Peyer's patch (tissue), 4 donors: ENCODE results near the gene MCM8.

Source experiments
- POLR2A ChIP-seq, 2 donors: fragments of 450-650 bp; IDR thresholded peaks; one replicate each; pipeline ENCODE4 v1.5.1; 2017; ENCODE audit warnings: antibody characterized with exemption in 2 of 2, mild to moderate bottlenecking in 2 of 2, moderate library complexity in 2 of 2
- TF ChIP-seq, protein P1 (sequence below), 6 experiments: fragments of 450-650 bp in 4 of 6; fragments of 200-600 bp in 2 of 6; sonication (generic) in 1 of 6; IDR thresholded peaks; one replicate each; pipeline ENCODE4 v1.5.1; 2017 to 2019; ENCODE audit warnings: antibody characterized with exemption in 6 of 6, mild to moderate bottlenecking in 3 of 6, moderate library complexity in 1 of 6

DNA sequence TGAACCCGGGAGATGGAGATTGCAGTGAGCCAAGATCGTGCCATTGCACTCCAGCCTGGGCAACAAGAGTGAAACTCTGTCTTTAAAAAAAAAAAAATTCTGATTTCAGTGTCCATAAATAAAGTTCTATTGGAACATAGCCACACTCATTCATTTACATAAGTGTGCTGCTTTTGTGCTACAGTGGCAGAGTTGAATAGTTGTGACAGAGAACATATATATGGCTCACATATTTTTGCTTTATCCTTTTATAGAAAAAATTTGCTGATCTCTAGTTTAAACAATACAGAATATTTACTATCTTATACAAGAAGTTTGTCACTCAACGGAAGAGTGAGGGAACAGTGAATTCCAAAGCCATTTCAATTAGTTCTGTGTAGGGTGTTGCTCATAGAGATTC is 18.0 kb downstream of the MCM8 start:
- no peak for TF ChIP-seq POLR2A (IDR thresholded peaks at IDR 0.05)
- TF ChIP-seq, protein P1, sequence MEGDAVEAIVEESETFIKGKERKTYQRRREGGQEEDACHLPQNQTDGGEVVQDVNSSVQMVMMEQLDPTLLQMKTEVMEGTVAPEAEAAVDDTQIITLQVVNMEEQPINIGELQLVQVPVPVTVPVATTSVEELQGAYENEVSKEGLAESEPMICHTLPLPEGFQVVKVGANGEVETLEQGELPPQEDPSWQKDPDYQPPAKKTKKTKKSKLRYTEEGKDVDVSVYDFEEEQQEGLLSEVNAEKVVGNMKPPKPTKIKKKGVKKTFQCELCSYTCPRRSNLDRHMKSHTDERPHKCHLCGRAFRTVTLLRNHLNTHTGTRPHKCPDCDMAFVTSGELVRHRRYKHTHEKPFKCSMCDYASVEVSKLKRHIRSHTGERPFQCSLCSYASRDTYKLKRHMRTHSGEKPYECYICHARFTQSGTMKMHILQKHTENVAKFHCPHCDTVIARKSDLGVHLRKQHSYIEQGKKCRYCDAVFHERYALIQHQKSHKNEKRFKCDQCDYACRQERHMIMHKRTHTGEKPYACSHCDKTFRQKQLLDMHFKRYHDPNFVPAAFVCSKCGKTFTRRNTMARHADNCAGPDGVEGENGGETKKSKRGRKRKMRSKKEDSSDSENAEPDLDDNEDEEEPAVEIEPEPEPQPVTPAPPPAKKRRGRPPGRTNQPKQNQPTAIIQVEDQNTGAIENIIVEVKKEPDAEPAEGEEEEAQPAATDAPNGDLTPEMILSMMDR (IDR thresholded peaks at IDR 0.05): no peak
